Measurements from ENCODE around the gene SLIT3.

The SLIT3 gene

GRCh38 chr5:168740092-168740800, 560.7 kb downstream of the SLIT3 start:
- no peak for DNase-seq
- intact Hi-C loops (cut with DNase I), result no loop called here

- intact Hi-C loops (cut with DNase I), result no loop called here
- no peak for DNase-seq
Observed at GRCh38 chr5:168737066-168737465, 563.9 kb downstream of the SLIT3 start.

GRCh38 chr5:168736281-168736831, 564.6 kb downstream of the SLIT3 start:
- no peak for DNase-seq
- intact Hi-C loops (cut with DNase I), result no loop called here

- DNase-seq, result peak in 1 of 10 donors; percentile 28
- intact Hi-C loops (cut with DNase I), result no loop called here
Observed at GRCh38 chr5:168734620-168735300, 566.2 kb downstream of the SLIT3 start.

GRCh38 chr5:168734119-168734518, 566.8 kb downstream of the SLIT3 start:
- intact Hi-C loops (cut with DNase I), result no loop called here
- DNase-seq, result no peak

- intact Hi-C loops (cut with DNase I), result no loop called here
- DNase-seq, result no peak
Observed at GRCh38 chr5:168728546-168729211, 572.3 kb downstream of the SLIT3 start.

- intact Hi-C loops (cut with DNase I), result no loop called here
- no peak for DNase-seq
Observed at GRCh38 chr5:168727547-168727946, 573.4 kb downstream of the SLIT3 start.

GRCh38 chr5:168726342-168726741, 574.6 kb downstream of the SLIT3 start:
- DNase-seq, result no peak
- intact Hi-C loops (cut with DNase I), result no loop called here

GRCh38 chr5:168724227-168724626, 576.7 kb downstream of the SLIT3 start:
- intact Hi-C loops (cut with DNase I), result no loop called here
- DNase-seq, result no peak

- DNase-seq, result no peak
- intact Hi-C loops (cut with DNase I), result no loop called here
Observed at GRCh38 chr5:168723037-168723436, 577.9 kb downstream of the SLIT3 start.

GRCh38 chr5:168721966-168722365, 579.0 kb downstream of the SLIT3 start:
- intact Hi-C loops (cut with DNase I), result no loop called here

GRCh38 chr5:168721002-168721753, 579.8 kb downstream of the SLIT3 start:
- no peak for DNase-seq
- intact Hi-C loops (cut with DNase I), result no loop called here

More at GRCh38 chr5:168721966-168722365, 579.0 kb downstream of the SLIT3 start:
- DNase-seq, result no peak

GRCh38 chr5:168720575-168720974, 580.4 kb downstream of the SLIT3 start:
- DNase-seq, result no peak
- intact Hi-C loops (cut with DNase I), result no loop called here

GRCh38 chr5:168714046-168714445, 586.9 kb downstream of the SLIT3 start:
- no peak for DNase-seq
- intact Hi-C loops (cut with DNase I), result no loop called here

GRCh38 chr5:168713051-168713450, 587.9 kb downstream of the SLIT3 start:
- intact Hi-C loops (cut with DNase I), result no loop called here

GRCh38 chr5:168712280-168712924, 588.5 kb downstream of the SLIT3 start:
- intact Hi-C loops (cut with DNase I), result no loop called here
- DNase-seq, result no peak

More at GRCh38 chr5:168713051-168713450, 587.9 kb downstream of the SLIT3 start:
- no peak for DNase-seq

- no peak for DNase-seq
- intact Hi-C loops (cut with DNase I), result no loop called here
Observed at GRCh38 chr5:168710706-168711105, 590.2 kb downstream of the SLIT3 start.

GRCh38 chr5:168707716-168708695, 592.9 kb downstream of the SLIT3 start:
- no peak for DNase-seq
- intact Hi-C loops (cut with DNase I), result loop anchor here (2.0 kb wide), 1 partner anchor 595 kb away; no protein-coding TSS in a partner anchor

GRCh38 chr5:168706655-168707069, 594.3 kb downstream of the SLIT3 start:
- intact Hi-C loops (cut with DNase I), result loop anchor here (2.0 kb wide), 1 partner anchor 596 kb away; no protein-coding TSS in a partner anchor
- DNase-seq, result peak in 9 of 10 donors; percentile 32 to 94 (median 64)
